ENCODE data around the gene CTSH.
"Not testable (repeated sequence)": the region's sequence is repeated elsewhere in the genome, so short reads cannot be mapped to it uniquely, and the experiment has no call there.

The CTSH gene

GRCh38 chr15:78879517-78880241 lies 65.2 kb downstream of the CTSH start:
- DNase-seq: no peak

- no peak for DNase-seq
Measured at GRCh38 chr15:78878356-78878755, 66.5 kb downstream of the CTSH start.

- DNase-seq: not testable (repeated sequence)
Measured at GRCh38 chr15:78876954-78877353, 67.9 kb downstream of the CTSH start.

- no peak for DNase-seq
Measured at GRCh38 chr15:78875107-78875914, 69.5 kb downstream of the CTSH start.

GRCh38 chr15:78873793-78874765 lies 70.8 kb downstream of the CTSH start:
- no peak for DNase-seq

GRCh38 chr15:78872972-78873792 lies 71.7 kb downstream of the CTSH start:
- DNase-seq: peak; percentile 77

GRCh38 chr15:78872155-78872971 lies 72.5 kb downstream of the CTSH start, which contains the start of gene MORF4L1:
Gene MORF4L1 (plus strand): TSS chr15:78872890. CDS start chr15:78873018, 128 bp downstream.
- peak; percentile 81 for DNase-seq

- not testable (repeated sequence) for DNase-seq
Measured at GRCh38 chr15:78871483-78872127, 73.2 kb downstream of the CTSH start.
